H1 (cell line): ENCODE data around the gene DNAJC7. TPM values are rescaled to one million over a fixed set of nuclear protein-coding genes. Genes with fewer than 3 reads are reported as not detected.

Experiments used
- CTCF ChIA-PET: fragments of 300-600 bp; sonication (Branson Sonifier 250); formaldehyde crosslinking; loops from one replicate; lab custom pipeline; 2021; ENCODE audit not compliant: partially characterized antibody; lab: Charles Lee
- POLR2A ChIA-PET: fragments of 300-600 bp; sonication (Branson Sonifier 250); formaldehyde crosslinking; loops from one replicate; lab custom pipeline; 2021; ENCODE audit warnings: inconsistent platforms; ENCODE audit not compliant: partially characterized antibody; lab: Charles Lee
- DNase-seq, 2 experiments: peaks; one replicate each; pipeline versions ENCODE4 v3.0.0 to v3.0.0-alpha.2; 2010 to 2022; ENCODE audit warnings: low spot score in 2 of 2, low read depth in 1 of 2, mixed read lengths in 1 of 2
- FAIRE-seq: peaks from 2 replicates; lab custom pipeline; 2011; peaks lifted over from hg19 to GRCh38; lab: Jason Lieb, UNC
- H2AFZ ChIP-seq: 2 replicates; pipeline ENCODE4 v1.8.1; 2012; ENCODE audit warnings: low read length, inconsistent platforms
- H2AK5ac ChIP-seq: 2 replicates; pipeline ENCODE4 v1.6.1; 2013; ENCODE audit warnings: low read depth, low read length
- H2BK120ac ChIP-seq: replicated peaks from 2 replicates; pipeline ENCODE3; 2013; ENCODE audit warnings: low read depth, low read length, inconsistent platforms
- H2BK12ac ChIP-seq: 2 replicates; pipeline ENCODE4 v1.6.1; 2013; ENCODE audit warnings: low read depth, low read length
- H2BK15ac ChIP-seq: 2 replicates; pipeline ENCODE4 v1.6.1; 2013; ENCODE audit warnings: low read length
- H2BK20ac ChIP-seq: 2 replicates; pipeline ENCODE4 v1.6.1; 2013; ENCODE audit warnings: low read length
- H2BK5ac ChIP-seq: 2 replicates; pipeline ENCODE4 v1.6.1; 2013; ENCODE audit warnings: low read depth, low read length
- H3K14ac ChIP-seq: 2 replicates; pipeline ENCODE4 v1.6.1; 2013; ENCODE audit warnings: inconsistent platforms; ENCODE audit not compliant: insufficient read length
- H3K18ac ChIP-seq: 2 replicates; pipeline ENCODE4 v1.6.1; 2013; ENCODE audit warnings: low read length; ENCODE audit errors: extremely low read depth
- H3K23ac ChIP-seq: 2 replicates; pipeline ENCODE4 v1.6.1; 2013; ENCODE audit warnings: inconsistent platforms; ENCODE audit not compliant: insufficient read length
- H3K23me2 ChIP-seq: 2 replicates; pipeline ENCODE4 v1.6.1; 2013; ENCODE audit warnings: low read depth, low read length
- H3K27ac ChIP-seq: 2 replicates; pipeline ENCODE4 v1.6.1; 2011; ENCODE audit warnings: low read depth, low read length, inconsistent platforms
- H3K27me3 ChIP-seq, 4 experiments: replicated peaks in 1 of 4; 1 replicate in 1 of 4; 2 replicates in 3 of 4; pipeline versions ENCODE4 v1.6.1 to v1.8.1; 2011 to 2013; ENCODE audit warnings: low read length in 3 of 4, mild to moderate bottlenecking in 3 of 4, inconsistent platforms in 2 of 4, mixed read lengths in 2 of 4, moderate library complexity in 1 of 4; ENCODE audit not compliant: control insufficient read depth in 3 of 4, insufficient read depth in 3 of 4; ENCODE audit errors: extremely low read depth in 1 of 4
- H3K36me3 ChIP-seq, 4 experiments: 2 replicates each; pipeline versions ENCODE4 v1.6.1 to v1.8.1; 2011 to 2013; ENCODE audit warnings: mild to moderate bottlenecking in 4 of 4, low read length in 3 of 4, moderate library complexity in 2 of 4, control low read depth in 1 of 4, inconsistent platforms in 1 of 4; ENCODE audit not compliant: insufficient read depth in 4 of 4, control insufficient read depth in 2 of 4
- H3K4ac ChIP-seq: replicated peaks from 2 replicates; pipeline ENCODE3; 2013; ENCODE audit warnings: low read length, low read depth, mixed read lengths, inconsistent platforms; ENCODE audit not compliant: insufficient read length
- H3K4me1 ChIP-seq, 4 experiments: replicated peaks in 1 of 4; 1 replicate in 1 of 4; 2 replicates in 3 of 4; pipeline versions ENCODE4 v1.6.1 to v1.8.1; 2011 to 2013; ENCODE audit warnings: low read length in 3 of 4, inconsistent platforms in 2 of 4, mixed read lengths in 1 of 4; ENCODE audit not compliant: insufficient read depth in 4 of 4, control insufficient read depth in 3 of 4
- H3K4me2 ChIP-seq, 2 experiments: 2 replicates each; pipeline versions ENCODE4 v1.6.1 to v1.8.1; 2011 to 2013; ENCODE audit warnings: low read depth in 2 of 2, low read length in 2 of 2, control low read depth in 1 of 2, inconsistent platforms in 1 of 2, mild to moderate bottlenecking in 1 of 2; ENCODE audit not compliant: insufficient read depth in 1 of 2
- H3K4me3 ChIP-seq, 4 experiments: fragments of 200-600, 300-600 bp in 1 of 4; sonication (generic), shearing (Covaris generic), sonication (Bioruptor Twin) in 1 of 4; 2 replicates each; pipeline versions ENCODE4 v1.5.1 to v1.8.1; 2011 to 2016; ENCODE audit warnings: low read length in 4 of 4, low read depth in 3 of 4, control low read depth in 2 of 4, inconsistent platforms in 2 of 4, mild to moderate bottlenecking in 2 of 4, mixed read lengths in 1 of 4, moderate library complexity in 1 of 4; ENCODE audit not compliant: insufficient read depth in 2 of 4; ENCODE audit errors: extremely low read depth in 1 of 4
- H3K56ac ChIP-seq: replicated peaks from 2 replicates; pipeline ENCODE3; 2013; ENCODE audit warnings: low read depth, mild to moderate bottlenecking, mixed read lengths, low read length, inconsistent platforms; ENCODE audit not compliant: insufficient read length
- H3K79me1 ChIP-seq: 2 replicates; pipeline ENCODE4 v1.6.1; 2013; ENCODE audit warnings: low read depth, low read length, control low read depth
- H3K79me2 ChIP-seq, 2 experiments: 2 replicates each; pipeline versions ENCODE4 v1.6.1 to v1.8.1; 2012 to 2013; ENCODE audit warnings: low read length in 2 of 2, mild to moderate bottlenecking in 2 of 2, inconsistent platforms in 1 of 2; ENCODE audit not compliant: insufficient read depth in 2 of 2, control insufficient read depth in 1 of 2
- H3K9ac ChIP-seq, 4 experiments: replicated peaks in 1 of 4; 1 replicate in 1 of 4; 2 replicates in 3 of 4; pipeline versions ENCODE4 v1.6.1 to v1.8.1; 2011 to 2013; ENCODE audit warnings: low read depth in 3 of 4, low read length in 3 of 4, control low read depth in 2 of 4, mild to moderate bottlenecking in 2 of 4, moderate library complexity in 2 of 4, inconsistent platforms in 1 of 4; ENCODE audit errors: extremely low read depth in 1 of 4
- H3K9me3 ChIP-seq, 2 experiments: 2 replicates each; pipeline versions ENCODE4 v1.6.1 to v1.8.1; 2012 to 2013; ENCODE audit warnings: mild to moderate bottlenecking in 2 of 2, moderate library complexity in 2 of 2, control low read depth in 1 of 2, inconsistent platforms in 1 of 2, low read depth in 1 of 2, low read length in 1 of 2, mixed read lengths in 1 of 2; ENCODE audit not compliant: insufficient read depth in 2 of 2
- H4K20me1 ChIP-seq, 2 experiments: replicated peaks in 1 of 2; 2 replicates each; pipeline versions ENCODE3 to v1.8.1; 2011 to 2013; ENCODE audit warnings: inconsistent platforms in 2 of 2, low read length in 2 of 2, mild to moderate bottlenecking in 1 of 2; ENCODE audit not compliant: insufficient read depth in 2 of 2, control insufficient read depth in 1 of 2
- H4K5ac ChIP-seq: 2 replicates; pipeline ENCODE4 v1.6.1; 2013; ENCODE audit warnings: low read length, low read depth, mixed read lengths, inconsistent platforms; ENCODE audit not compliant: insufficient read length
- H4K8ac ChIP-seq: 2 replicates; pipeline ENCODE4 v1.8.0; 2013; ENCODE audit warnings: mild to moderate bottlenecking, moderate library complexity, low read length, inconsistent platforms; ENCODE audit not compliant: insufficient read depth; ENCODE audit errors: extremely low read depth
- H4K91ac ChIP-seq: replicated peaks from 2 replicates; pipeline ENCODE3; 2013; ENCODE audit warnings: low read length, mixed read lengths, inconsistent platforms; ENCODE audit not compliant: insufficient read length
- MAFK ChIP-seq: IDR thresholded peaks from 2 replicates; pipeline ENCODE4 v1.6.1; 2012; ENCODE audit warnings: low read depth, mild to moderate bottlenecking, improper control_type of control experiment, low read length
- WGBS, 2 experiments: shearing (Covaris generic) in 1 of 2; methylation state at CpG; one replicate each; pipeline versions ENCODE4 v1.1.6 to v1.1.7; 2013 to 2015; ENCODE audit warnings: low lambda C conversion rate in 2 of 2, mixed read lengths in 2 of 2, inconsistent platforms in 1 of 2, low coverage in 1 of 2, missing lambda C conversion rate in 1 of 2; ENCODE audit not compliant: insufficient replicate concordance in 2 of 2, insufficient coverage in 1 of 2, insufficient read length in 1 of 2; ENCODE audit errors: extremely low coverage in 1 of 2, missing lambda C conversion rate in 1 of 2; 5-methylcytosine and 5-hydroxymethylcytosine counted together
- polyA plus RNA-seq, 7 experiments: library from polyadenylated mRNA; depleted of rRNA in 3 of 7; stranded (reverse) in 5 of 7; unstranded in 2 of 7; fragments of >200 nt in 5 of 7; fragments of 200-250 nt in 2 of 7; gene quantifications; 1 replicate in 5 of 7; 2 replicates in 1 of 7; 4 replicates in 1 of 7; pipeline versions ENCODE4 v1.2.1 to v1.2.3, GENCODE V29; 2011 to 2013; ENCODE audit warnings: missing spikeins in 2 of 7, mixed read lengths in 2 of 7
- total RNA-seq: library from RNA; stranded (reverse); fragmentation: NEBNext Ultra II Directional; extraction: Animal tissue kit (Norgen Biotek cat#: 25700); gene quantifications from 2 replicates; pipeline ENCODE4 v1.2.1, GENCODE V29; 2021

Gene DNAJC7
- total and polyA plus RNA-seq, 2 of the 8 experiments (the other 6 are each of a cell fraction or from before 2014, with no cell fraction given) = 31.0 to 148 TPM

DNA sequence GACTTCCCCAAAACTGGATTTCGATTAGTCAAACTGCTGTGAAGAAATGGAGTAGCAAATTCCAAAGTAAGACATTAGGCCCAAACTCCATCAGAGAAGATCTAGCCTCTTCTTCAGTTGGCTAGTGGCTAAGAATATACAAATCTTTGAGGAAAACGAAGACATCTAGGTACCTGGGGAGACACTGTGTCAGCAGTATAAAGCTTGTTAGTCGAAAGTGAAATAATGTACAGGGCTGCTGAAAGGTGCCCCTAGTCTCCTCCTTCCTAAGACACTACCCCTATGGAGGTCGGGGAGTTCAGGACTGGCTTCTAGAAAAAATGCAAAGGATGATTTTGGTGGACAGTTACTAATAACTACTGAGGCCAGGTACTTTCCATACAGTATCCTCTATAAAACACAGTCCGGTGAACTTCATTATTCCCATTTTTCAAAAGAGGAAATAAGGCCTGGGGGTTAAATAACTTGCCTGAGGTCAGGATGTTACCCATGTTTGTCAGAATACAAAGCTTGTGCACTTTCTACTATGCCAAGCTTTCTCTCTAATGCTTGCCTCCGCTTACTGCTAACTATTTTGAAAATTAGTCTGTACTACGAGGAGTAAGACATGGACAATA lies 15.0 kb downstream of the DNAJC7 start:
- Histone ChIP-seq H3K36me3 (peaks cover 9 to 52% (median 37%) of the 10 kb centered on the region in 4 experiments), H2AK5ac (no peak overlapping the region), H3K18ac (no peak overlapping the region), H2BK12ac (no peak overlapping the region), H2BK120ac (no peak overlapping the region), H3K79me1 (no peaks in the 10 kb centered on the region; the same call in 1 of the 2 replicates), H3K4me2 (no peak overlapping the region), H3K27me3 (no peaks in the 10 kb centered on the region), H3K4ac (no peak overlapping the region), H2BK15ac (no peak overlapping the region), H3K14ac (no peak overlapping the region), H3K9me3 (no peaks in the 10 kb centered on the region), H3K27ac (no peak overlapping the region), H3K23me2 (no peaks in the 10 kb centered on the region), H3K23ac (no peak overlapping the region), H2BK20ac (no peak overlapping the region), H3K4me3 (no peak overlapping the region), H2BK5ac (no peak overlapping the region), H4K20me1 (peaks cover 5% of the 10 kb centered on the region in 2 experiments), H4K5ac (no peak overlapping the region), H2AFZ (no peak overlapping the region), H4K91ac (no peak overlapping the region), H3K56ac (no peak overlapping the region), H4K8ac (no peak overlapping the region), H3K9ac (no peak overlapping the region), H3K4me1 (no peaks in the 10 kb centered on the region), H3K79me2 (peaks cover 27 to 65% of the 10 kb centered on the region in 2 experiments)
- POLR2A ChIA-PET = interaction anchor here (1.1 to 1.6 kb wide), 4 partner anchors 9 to 33 kb away, joined by 3 to 5 read pairs (median 4); partner anchors contain the start of genes DNAJC7 and NKIRAS2
- 91% methylated on average over 7 of the region's 7 CpGs; no CpG with 5 or more reads in 1 of the 2 experiments for WGBS, 2 experiments
- no peak for TF ChIP-seq MAFK
- FAIRE-seq (no peak), DNase-seq (no peak)
- CTCF ChIA-PET = interaction anchor here (0.6 to 1.8 kb wide), 6 partner anchors 15 to 1625 kb away, joined by 3 to 7 read pairs (median 3); partner anchors contain the start of genes DNAJC7 and NKIRAS2
